ENCODE measurements around the gene SYTL3. TPM values are rescaled to one million over a fixed set of nuclear protein-coding genes. Genes with fewer than 3 reads are reported as not detected.

The SYTL3 gene
- total and polyA plus RNA-seq, 2 of the 8 experiments (the other 6 are each of a cell fraction or from before 2014, with no cell fraction given): 0.27 to 0.99 TPM

DNA sequence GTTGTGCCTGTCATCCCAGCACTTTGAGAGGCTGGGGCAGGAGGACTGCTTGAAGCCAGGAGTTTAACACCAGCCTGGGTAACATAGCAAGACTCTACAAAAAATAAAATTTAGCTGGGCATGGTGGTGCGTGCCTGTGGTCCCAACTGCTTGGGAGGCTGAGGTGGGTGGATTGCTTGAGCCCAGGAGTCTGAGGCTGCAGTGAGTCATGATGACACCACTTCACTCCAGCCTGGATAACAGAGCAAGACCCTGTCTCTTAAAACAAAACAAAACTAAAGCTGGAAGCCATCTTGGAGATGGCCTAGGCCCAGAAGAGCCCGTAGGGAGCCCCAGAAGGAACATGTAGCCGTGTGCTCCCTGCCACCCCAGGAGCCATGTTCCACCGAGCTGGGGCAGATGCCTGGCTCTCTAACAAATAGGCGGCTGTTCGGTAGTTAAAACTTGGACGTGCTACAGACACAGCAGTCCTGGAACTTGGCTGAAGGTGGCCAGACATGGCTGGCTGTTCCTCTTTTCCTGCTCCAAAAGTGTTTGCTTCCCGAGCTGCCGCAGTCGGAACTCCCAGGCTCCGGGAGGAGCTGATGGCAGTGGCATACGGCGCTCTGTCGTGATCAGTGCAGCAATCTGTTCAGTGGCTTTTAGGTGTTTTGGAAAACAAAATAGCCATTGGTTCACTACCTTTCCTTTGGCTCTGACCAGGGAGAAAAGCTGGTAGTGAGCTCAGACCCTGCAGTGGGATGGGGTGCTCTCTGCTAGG is 42.3 kb upstream of the SYTL3 start (continued):
- TF ChIP-seq, protein P1, sequence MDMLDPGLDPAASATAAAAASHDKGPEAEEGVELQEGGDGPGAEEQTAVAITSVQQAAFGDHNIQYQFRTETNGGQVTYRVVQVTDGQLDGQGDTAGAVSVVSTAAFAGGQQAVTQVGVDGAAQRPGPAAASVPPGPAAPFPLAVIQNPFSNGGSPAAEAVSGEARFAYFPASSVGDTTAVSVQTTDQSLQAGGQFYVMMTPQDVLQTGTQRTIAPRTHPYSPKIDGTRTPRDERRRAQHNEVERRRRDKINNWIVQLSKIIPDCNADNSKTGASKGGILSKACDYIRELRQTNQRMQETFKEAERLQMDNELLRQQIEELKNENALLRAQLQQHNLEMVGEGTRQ (IDR thresholded peaks at IDR 0.05; ENCODE audit: low read length): no peak
- TF ChIP-seq BCL11A (IDR thresholded peaks at IDR 0.05; ENCODE audit: low read depth in 2 of 2, low read length in 2 of 2) (no peak), KDM5A (IDR thresholded peaks at IDR 0.05; ENCODE audit: low read length) (no peak), NRF1 (IDR thresholded peaks at IDR 0.05; ENCODE audit: low read depth, low read length) (no peak), EZH2 (IDR thresholded peaks at IDR 0.05; ENCODE audit: low read depth, low read length, severe bottlenecking) (no peak), RXRA (IDR thresholded peaks at IDR 0.05; ENCODE audit: insufficient read depth, low read depth, low read length) (no peak), SIX5 (IDR thresholded peaks at IDR 0.05; ENCODE audit: low read depth, low read length) (no peak)
